Mucosa of rectum (tissue), 2 donors: Measurements from ENCODE around the gene KCNE4.

ENCODE experiments used
- H3K27ac ChIP-seq, 2 donors: one replicate each; pipeline ENCODE4 v1.7.0; 2013; ENCODE audit warnings: inconsistent platforms in 2 of 2, low read depth in 2 of 2, low read length in 2 of 2
- H3K27me3 ChIP-seq, 2 donors: one replicate each; pipeline ENCODE4 v1.7.0; 2013; ENCODE audit warnings: low read length in 2 of 2; ENCODE audit not compliant: control insufficient read depth in 2 of 2, insufficient read depth in 2 of 2
- H3K36me3 ChIP-seq, 2 donors: one replicate each; pipeline ENCODE4 v1.7.0; 2013; ENCODE audit warnings: low read length in 2 of 2; ENCODE audit not compliant: control insufficient read depth in 2 of 2, insufficient read depth in 2 of 2
- H3K4me1 ChIP-seq, 2 donors: one replicate each; pipeline ENCODE4 v1.7.0; 2013; ENCODE audit warnings: low read length in 2 of 2, mild to moderate bottlenecking in 1 of 2; ENCODE audit not compliant: control insufficient read depth in 2 of 2, insufficient read depth in 2 of 2
- H3K4me3 ChIP-seq, 2 donors: one replicate each; pipeline ENCODE4 v1.7.0; 2013; ENCODE audit warnings: low read length in 2 of 2
- H3K9ac ChIP-seq, 2 donors: one replicate each; pipeline ENCODE4 v1.7.0; 2013; ENCODE audit warnings: low read length in 2 of 2, low read depth in 1 of 2, mild to moderate bottlenecking in 1 of 2
- H3K9me3 ChIP-seq, 2 donors: one replicate each; pipeline ENCODE4 v1.7.0; 2013; ENCODE audit warnings: low read length in 2 of 2; ENCODE audit not compliant: control insufficient read depth in 2 of 2
- donor health status: healthy.
- donor health status: Normal muscosa, but diverticular disease.

Gene KCNE4

GRCh38 chr2:223040527-223040926, 11.5 kb upstream of the KCNE4 start:
- H3K9me3 ChIP-seq: no peaks in the 10 kb centered on the region

GRCh38 chr2:223041527-223042109, 10.4 kb upstream of the KCNE4 start:
- no peak overlapping the region for H3K4me3 ChIP-seq

More at GRCh38 chr2:223040527-223040926, 11.5 kb upstream of the KCNE4 start:
- H3K4me1 ChIP-seq: no peaks in the 10 kb centered on the region
- H3K27me3 ChIP-seq: no peaks in the 10 kb centered on the region
- no peak overlapping the region for H3K4me3 ChIP-seq
- no peaks in the 10 kb centered on the region for H3K36me3 ChIP-seq
- no peak overlapping the region for H3K9ac ChIP-seq
- H3K27ac ChIP-seq: no peak overlapping the region

GRCh38 chr2:223042284-223042683, 9.7 kb upstream of the KCNE4 start:
- no peak overlapping the region for H3K27ac ChIP-seq
- H3K4me1 ChIP-seq: no peaks in the 10 kb centered on the region
- H3K9ac ChIP-seq: no peak overlapping the region
- H3K4me3 ChIP-seq: no peak overlapping the region
- no peaks in the 10 kb centered on the region for H3K36me3 ChIP-seq
- no peaks in the 10 kb centered on the region for H3K9me3 ChIP-seq
- H3K27me3 ChIP-seq: no peaks in the 10 kb centered on the region

More at GRCh38 chr2:223041527-223042109, 10.4 kb upstream of the KCNE4 start:
- H3K27me3 ChIP-seq: no peaks in the 10 kb centered on the region
- H3K9ac ChIP-seq: no peak overlapping the region
- H3K9me3 ChIP-seq: no peaks in the 10 kb centered on the region
- H3K4me1 ChIP-seq: no peaks in the 10 kb centered on the region
- H3K36me3 ChIP-seq: no peaks in the 10 kb centered on the region
- H3K27ac ChIP-seq: no peak overlapping the region

- no peaks in the 10 kb centered on the region for H3K36me3 ChIP-seq
- H3K27me3 ChIP-seq: no peaks in the 10 kb centered on the region
- no peak overlapping the region for H3K27ac ChIP-seq
- H3K4me1 ChIP-seq: no peaks in the 10 kb centered on the region
- no peak overlapping the region for H3K9ac ChIP-seq
- no peaks in the 10 kb centered on the region for H3K9me3 ChIP-seq
- no peak overlapping the region for H3K4me3 ChIP-seq
Measured at GRCh38 chr2:223042704-223043118, 9.3 kb upstream of the KCNE4 start.

- no peak overlapping the region for H3K4me3 ChIP-seq
- no peaks in the 10 kb centered on the region for H3K4me1 ChIP-seq
- no peaks in the 10 kb centered on the region for H3K36me3 ChIP-seq
- no peak overlapping the region for H3K27ac ChIP-seq
- no peaks in the 10 kb centered on the region for H3K9me3 ChIP-seq
- no peak overlapping the region for H3K9ac ChIP-seq
- H3K27me3 ChIP-seq: no peaks in the 10 kb centered on the region
Measured at GRCh38 chr2:223043164-223043941, 8.6 kb upstream of the KCNE4 start.

GRCh38 chr2:223044092-223044836, 7.7 kb upstream of the KCNE4 start:
- no peak overlapping the region for H3K4me3 ChIP-seq
- H3K36me3 ChIP-seq: no peaks in the 10 kb centered on the region
- no peaks in the 10 kb centered on the region for H3K4me1 ChIP-seq
- no peak overlapping the region for H3K9ac ChIP-seq
- no peaks in the 10 kb centered on the region for H3K27me3 ChIP-seq
- no peaks in the 10 kb centered on the region for H3K9me3 ChIP-seq
- no peak overlapping the region for H3K27ac ChIP-seq

- no peak overlapping the region for H3K4me3 ChIP-seq
- no peak overlapping the region for H3K27ac ChIP-seq
- no peaks in the 10 kb centered on the region for H3K9me3 ChIP-seq
- H3K27me3 ChIP-seq: no peaks in the 10 kb centered on the region
- no peaks in the 10 kb centered on the region for H3K4me1 ChIP-seq
- no peak overlapping the region for H3K9ac ChIP-seq
- H3K36me3 ChIP-seq: no peaks in the 10 kb centered on the region
Measured at GRCh38 chr2:223044916-223045700, 6.9 kb upstream of the KCNE4 start.

- Histone ChIP-seq H3K27me3 (no peaks in the 10 kb centered on the region), H3K36me3 (no peaks in the 10 kb centered on the region), H3K9me3 (no peaks in the 10 kb centered on the region), H3K4me3 (no peak overlapping the region), H3K4me1 (peaks cover 0 to 1% of the 10 kb centered on the region in 2 donors), H3K27ac (no peak overlapping the region), H3K9ac (no peak overlapping the region)
Measured at GRCh38 chr2:223046470-223047040, 5.4 kb upstream of the KCNE4 start.

GRCh38 chr2:223047260-223047761, 4.7 kb upstream of the KCNE4 start:
- Histone ChIP-seq H3K27me3 (no peaks in the 10 kb centered on the region), H3K4me3 (no peak overlapping the region), H3K9me3 (no peaks in the 10 kb centered on the region), H3K36me3 (no peaks in the 10 kb centered on the region), H3K9ac (no peak overlapping the region), H3K4me1 (peaks cover 0 to 6% of the 10 kb centered on the region in 2 donors), H3K27ac (peak overlapping the region in 1 of 2 donors; percentile 25)
